GM18519 (cell line): ENCODE results near the gene ZFR2.
"Not testable (repeated sequence)": the region's sequence is repeated elsewhere in the genome, so short reads cannot be mapped to it uniquely, and the experiment has no call there.

Experiments
- ATAC-seq: cut with Tn5 transposase; IDR thresholded peaks from one replicate; pipeline ENCODE4 v1.9.1; 2021; ENCODE audit warnings: mild to moderate bottlenecking, moderate library complexity; ENCODE audit not compliant: unreplicated experiment, low FRiP score

Gene ZFR2

DNA sequence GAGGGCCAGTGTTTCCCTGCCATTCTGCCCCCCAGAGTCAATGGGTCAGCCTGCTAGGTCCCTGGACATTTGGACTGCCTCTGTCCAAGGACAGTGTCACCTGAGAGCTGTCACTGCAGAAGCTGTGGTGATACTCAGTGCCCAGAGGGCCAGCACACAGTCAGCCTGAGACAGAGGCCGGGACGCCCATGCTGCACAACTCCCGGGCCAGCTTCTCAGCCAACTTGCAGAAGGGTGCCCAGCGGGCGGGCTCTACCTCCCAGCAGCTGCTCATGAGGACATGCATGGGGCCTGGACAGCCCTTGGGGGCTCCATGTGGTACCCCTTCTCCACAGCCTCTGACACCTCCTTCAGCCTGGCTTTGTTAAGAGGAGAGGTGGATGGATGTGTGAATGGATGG is 93.0 kb downstream of the ZFR2 start:
- ATAC-seq, result no peak

DNA sequence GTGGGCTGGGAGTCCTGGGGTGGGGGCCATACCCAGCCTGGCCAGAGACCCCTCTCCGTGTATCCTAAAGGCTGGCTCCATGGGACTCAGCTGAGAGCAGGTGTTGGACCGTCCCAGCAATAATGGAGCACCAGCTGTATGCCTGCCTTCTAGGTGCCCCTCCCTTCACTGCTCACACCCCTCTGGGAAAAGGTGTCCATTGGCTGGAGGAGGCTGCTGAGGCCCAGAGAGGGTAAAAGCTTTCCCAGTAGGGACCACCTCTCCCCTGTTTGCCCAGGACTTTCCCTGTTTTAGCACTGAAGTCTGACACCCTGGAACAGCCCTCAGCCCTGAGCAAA is 93.5 kb downstream of the ZFR2 start:
- ATAC-seq, result no peak

DNA sequence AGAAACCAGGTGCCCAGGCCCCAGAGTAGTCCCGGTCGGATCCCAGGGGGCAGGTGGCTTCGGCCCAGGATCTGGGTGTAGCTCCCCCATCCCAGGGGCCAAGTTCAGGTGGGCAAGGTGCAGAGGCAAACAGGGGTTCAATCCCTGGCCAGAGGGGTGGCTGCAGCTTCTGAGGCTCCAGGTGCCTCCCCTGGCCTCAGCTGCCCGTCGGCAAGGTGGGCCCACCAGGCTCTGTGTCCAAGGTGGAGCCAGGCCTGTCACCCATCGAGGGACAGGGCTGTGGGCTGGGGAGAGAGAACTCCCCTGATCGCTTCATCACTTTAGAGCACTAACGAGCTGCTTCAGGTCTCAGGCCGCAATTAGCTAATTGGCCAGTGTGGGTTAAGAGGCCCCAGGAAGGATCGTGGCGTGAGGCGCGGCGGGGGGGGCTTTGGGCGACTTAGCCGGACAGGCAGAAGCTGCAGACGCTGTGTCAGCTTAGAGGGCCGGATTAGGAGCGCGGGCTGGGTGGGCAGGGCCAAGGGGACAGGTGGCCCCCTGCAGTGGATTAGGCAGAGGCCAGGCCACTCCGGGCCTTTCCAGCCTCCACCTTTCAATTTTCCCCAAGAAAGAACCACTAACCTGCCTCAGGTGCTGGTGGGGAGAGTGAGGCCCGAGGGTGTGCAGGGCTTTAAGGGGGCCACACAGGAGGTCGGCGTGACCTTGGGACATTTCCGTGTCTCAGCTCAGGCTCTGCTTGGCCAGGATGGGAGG is 94.0 kb downstream of the ZFR2 start:
- no peak for ATAC-seq

DNA sequence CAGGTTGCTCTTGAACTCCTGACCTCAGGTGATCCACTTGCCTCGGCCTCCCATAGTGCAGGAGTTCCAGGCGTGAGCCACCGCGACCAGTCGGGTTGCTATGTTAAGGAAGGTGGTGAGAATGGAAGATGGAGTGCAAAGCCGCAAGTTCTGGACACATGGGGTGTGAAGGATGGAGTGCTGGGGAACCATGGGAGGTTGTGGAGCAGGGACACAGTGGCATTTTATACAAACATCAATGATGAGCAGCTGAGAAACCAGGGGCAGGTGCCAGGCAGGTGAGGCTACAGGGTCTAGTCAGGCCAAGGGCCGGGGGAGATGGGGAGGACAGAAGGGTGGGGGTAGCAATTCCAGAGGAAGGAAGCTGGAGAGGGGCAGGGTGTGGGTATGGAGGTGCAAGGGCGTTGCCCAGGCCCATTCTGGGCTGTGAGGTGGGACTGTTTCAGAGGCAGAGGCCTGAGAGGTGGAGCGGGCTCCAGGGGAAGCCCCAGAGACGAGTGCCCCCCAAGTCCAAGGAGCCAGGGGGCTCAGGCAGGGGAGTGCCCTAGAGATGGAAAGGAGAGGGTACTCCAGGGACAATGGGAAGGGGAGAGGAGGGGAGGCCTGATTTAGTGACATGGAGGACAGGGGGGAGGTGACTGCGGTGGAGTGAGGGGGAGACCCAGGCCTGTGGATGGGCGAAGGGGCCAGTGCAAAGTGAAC is 94.9 kb downstream of the ZFR2 start:
- ATAC-seq, result no peak

DNA sequence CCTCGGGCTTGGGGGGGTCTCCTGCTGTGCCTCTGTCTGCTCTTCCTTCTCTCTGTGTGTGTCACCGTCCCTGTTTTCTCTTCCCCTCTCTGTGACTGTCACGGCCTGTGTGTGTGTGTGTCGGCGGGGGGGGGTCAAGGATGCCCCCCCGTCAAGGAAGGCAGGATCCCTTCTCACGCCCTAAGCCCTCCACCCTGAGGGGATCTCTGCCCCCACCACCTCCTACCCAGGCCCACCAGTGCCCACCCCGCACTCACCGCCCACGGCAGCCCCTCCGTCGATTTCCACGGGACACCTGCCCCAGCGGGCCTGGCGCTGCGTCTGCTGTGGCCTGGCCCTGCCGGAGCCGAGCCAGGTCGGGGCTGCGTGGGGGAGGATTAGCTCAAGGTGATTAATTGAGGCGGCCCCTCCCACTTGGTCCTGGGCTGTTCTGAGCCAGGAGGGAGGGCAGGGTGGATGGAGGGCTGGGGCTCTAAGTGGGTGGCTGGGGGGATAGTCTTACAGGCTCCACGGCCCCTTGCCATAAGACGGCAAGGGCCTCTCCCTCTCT is 96.9 kb downstream of the ZFR2 start, which contains the start of gene RAX2:
Gene RAX2, minus strand, starts transcription at position 323 of the 550 bp plus-strand sequence. CDS start 486 bp downstream, outside the sequence.
- no peak for ATAC-seq

- ATAC-seq, result no peak
Measured at GRCh38 chr19:3771000-3771905, 97.6 kb downstream of the ZFR2 start.

DNA sequence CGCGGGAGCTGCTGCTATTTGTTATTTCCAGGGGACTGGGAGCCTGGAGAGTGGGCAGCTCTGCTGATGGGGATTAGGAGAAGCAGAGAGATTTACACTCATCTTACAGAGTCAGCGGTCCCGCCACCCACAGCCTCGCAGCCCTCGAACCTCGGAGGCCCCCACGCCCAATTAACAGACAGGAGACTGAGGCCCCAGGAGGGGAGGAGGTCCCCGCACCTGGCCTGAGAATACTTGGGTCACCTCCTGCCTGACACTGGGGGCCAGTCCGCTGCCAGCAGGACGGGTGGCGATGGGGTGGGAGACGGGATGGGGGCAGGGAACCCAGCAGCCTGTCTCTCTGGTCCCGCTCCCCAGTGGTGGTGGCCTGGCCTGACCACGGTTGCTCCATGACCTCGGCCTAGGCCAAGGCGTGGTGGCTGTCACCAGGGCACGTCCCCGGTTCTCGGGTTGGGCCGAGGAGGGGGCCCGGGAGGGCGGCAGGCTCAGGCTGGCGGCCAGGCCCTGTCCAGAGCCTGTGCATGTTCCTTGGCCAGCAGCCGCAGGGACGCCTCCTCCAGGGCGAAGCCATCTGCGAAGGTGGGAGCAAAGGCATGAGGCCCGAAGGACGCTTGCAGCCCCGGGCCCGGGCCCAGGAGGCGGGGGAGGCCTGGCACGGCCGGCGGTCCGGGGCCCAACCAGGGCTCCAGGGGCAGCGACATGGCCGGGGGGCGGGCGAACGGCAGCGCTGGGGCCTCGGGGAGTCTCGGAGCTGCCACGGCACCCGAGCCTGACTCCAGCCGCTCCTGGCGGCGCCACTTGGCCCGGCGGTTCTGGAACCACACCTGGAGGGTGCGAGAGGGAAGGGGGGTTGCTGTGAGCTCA is 98.5 kb downstream of the ZFR2 start:
- ATAC-seq, result no peak

- ATAC-seq, result no peak
Measured at GRCh38 chr19:3769494-3769893, 99.3 kb downstream of the ZFR2 start.

DNA sequence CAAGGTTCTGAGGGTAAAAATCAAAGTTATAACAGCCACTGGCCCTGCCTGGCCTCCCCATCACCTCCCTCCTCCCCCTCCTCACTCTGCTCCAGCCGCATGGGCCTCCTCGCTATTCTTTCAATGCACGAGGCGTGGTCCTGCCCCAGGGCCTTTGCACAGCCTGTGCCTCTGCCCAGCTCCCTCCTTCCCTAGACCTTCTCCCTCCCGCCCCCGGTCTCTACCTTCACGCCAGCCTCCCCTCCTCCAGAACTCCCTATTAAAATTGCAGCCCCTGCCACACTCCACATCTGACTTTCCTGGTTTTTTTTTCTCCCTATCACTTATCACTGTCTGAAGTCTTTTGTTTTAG is 100.1 kb downstream of the ZFR2 start:
- ATAC-seq, result no peak

DNA sequence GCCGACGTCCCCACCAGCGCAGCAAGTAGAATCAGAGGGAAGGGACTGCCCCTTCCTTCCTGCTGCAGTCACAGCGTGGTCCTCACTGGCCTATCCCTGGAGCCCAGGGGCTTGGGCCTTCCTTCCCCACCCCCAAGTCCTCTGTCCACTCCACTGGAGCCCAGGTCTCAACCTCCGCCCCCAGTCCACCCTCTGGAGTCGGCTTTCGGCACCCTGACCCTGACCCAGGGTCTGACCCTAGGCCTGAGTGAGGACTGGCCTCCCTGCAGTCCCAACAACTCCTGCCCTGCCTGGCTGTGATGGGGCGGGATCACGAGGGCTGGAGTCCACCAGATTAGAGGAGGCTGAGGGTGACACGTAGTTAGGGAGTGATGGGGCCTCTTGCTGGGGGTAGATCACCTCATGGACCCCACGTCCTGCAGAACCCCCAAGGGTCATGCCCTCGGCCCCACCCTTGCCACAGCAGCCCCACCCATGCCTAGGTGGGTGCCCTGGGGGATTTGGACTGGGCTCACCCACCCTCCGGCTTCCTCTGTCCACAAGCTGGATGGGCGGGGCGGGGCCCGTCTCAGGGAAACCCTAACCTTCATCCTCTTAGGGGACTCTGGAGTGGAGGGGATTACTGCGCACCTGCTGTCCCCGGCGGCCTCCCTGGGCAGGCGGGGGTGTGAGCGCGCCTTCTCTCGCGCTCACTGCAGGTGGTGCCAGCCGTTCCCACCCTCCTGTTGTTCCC is 100.7 kb downstream of the ZFR2 start:
- ATAC-seq, result no peak

DNA sequence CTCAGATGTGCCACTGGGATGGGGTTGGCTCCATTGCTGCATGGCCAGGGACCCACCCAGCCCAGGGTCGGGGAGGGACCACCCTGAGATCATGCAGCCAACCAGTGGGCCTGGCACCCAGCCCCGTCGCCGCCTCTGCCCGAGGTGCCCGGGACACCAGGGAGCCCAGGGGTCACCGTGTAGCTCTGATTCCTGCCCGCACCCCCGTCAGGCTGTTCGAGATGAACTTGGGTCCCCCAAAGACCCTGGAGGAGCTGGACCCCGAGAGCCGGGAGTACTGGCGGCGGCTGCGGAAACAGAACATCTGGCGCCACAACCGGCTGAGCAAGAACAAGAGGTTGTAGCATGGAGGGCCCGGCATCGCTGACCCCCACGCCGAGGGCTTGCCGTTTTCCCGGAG is 101.8 kb downstream of the ZFR2 start:
- ATAC-seq, result no peak

- ATAC-seq, result no peak
Measured at GRCh38 chr19:3766520-3766919, 102.3 kb downstream of the ZFR2 start.

GRCh38 chr19:3765757-3766156 is 103.1 kb downstream of the ZFR2 start:
- not testable (repeated sequence) for ATAC-seq

GRCh38 chr19:3765121-3765520 is 103.7 kb downstream of the ZFR2 start:
- no peak for ATAC-seq

DNA sequence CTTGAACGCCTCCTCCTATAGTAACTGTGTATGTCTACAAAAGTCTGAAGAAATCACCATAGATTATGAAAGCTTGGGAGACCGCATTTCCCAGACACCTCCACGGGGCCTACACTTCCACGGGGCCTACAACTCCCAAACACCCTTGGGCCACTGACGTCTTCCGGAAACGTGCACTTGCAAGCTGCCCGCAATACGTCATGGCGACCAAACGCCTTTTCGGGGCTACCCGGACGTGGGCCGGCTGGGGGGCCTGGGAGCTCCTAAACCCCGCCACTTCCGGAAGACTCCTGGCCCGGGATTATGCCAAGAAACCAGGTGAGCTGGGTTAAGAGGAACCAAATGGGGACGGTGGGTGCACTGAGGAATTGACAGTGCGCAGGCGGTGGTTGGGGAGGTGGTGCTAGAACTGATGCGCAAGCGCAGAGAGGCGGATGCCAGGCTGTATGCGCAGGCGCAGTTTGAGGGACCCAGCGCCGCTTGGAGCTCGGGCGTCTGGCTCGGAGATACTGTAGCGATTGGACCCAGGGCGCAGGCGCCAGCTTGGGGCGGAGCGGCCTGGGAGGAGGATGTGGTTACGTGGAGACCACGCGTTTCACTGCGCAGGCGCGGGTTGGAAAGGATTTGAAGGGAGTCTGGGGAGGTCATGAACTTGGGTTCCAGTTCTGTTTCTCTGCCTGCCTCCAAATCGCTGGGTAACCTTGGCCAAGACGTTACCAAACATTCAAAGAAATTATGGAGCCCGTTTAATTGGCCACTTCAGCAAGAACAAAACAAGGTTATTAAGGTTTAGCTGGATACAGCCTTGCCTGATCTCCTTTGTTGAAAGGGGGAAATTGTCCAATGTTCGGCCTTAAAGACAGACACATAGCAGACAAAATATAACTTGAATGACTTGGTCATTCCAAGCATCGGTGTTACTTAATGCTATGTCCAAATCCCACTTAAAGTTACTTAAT is 106.1 kb downstream of the ZFR2 start, which contains the start of gene MRPL54:
Gene MRPL54, plus strand, starts transcription at position 182 of the 959 bp plus-strand sequence. Its CDS starts 19 bp downstream, at position 201.
- peak; percentile 57 for ATAC-seq

DNA sequence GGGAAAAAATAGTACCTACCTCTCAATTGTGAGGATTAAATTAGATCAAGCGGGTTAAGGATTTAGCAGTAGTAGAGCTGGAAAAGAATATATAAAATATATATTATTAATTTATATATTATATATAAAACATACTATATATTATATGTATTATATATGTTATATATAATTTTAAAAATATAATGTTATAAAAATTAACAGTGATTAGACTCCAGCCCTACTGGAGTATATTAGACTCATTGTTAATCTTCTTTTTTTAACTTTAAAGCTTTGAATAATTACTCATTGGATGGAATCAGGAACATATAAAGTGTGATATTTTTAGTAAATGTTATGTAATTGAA is 106.7 kb downstream of the ZFR2 start:
- no peak for ATAC-seq

DNA sequence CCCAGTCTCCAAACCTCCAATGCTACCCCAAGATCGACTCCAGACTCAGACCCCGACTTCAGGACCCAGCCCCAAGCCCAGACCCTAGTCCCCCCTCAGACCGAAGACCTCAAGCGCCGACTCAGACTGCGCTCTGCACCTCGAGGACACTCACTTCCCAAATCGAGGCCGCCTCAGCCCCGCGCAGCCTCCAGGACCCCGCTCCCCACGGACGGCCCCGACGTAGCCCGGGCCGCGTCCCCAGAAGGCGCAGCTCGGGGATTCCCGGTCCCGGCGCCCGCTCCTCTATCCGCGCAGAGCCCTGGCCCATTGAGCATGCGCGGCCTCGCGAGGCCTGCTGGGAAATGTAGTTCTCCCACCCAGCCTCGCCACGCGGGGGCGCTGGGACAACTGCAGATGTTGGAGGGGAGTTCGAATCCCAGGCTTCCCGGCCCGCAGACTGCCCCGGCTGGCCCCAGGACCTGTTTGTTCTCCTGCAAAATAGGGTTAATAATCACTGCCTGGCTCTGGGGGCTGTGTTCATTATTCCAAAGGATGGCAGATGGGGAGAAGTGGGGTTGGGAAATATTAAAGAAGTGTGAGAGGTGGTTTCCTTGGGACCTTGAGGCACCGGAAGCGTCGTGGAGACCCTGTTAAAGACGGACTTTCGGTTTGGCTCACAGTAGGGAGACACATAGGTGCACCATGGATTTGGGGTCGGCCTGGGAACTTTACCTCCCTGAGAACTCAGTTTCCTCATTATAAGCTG is 107.3 kb downstream of the ZFR2 start, which contains the start of gene APBA3:
Gene APBA3, minus strand, starts transcription at position 311 of the 748 bp plus-strand sequence. CDS start 1,428 bp downstream, outside the sequence.
- peak; percentile 37 for ATAC-seq
